Adrenal gland (tissue), 12 donors: ENCODE data around the gene CERS3. TPM values are rescaled to one million over a fixed set of nuclear protein-coding genes. Genes with fewer than 3 reads are reported as not detected.

Source experiments
- DNase-seq, 7 donors: peaks; one replicate each; pipeline ENCODE4 v3.0.0-alpha.2; 2019 to 2020
- H3K27ac ChIP-seq, 5 donors: fragments of 200-600 bp; sonication (generic) in 4 of 5; 1 replicate in 3 of 5; 2 replicates in 2 of 5; pipeline versions ENCODE4 v1.5.1 to v1.8.0; 2016 to 2020; ENCODE audit warnings: mild to moderate bottlenecking in 1 of 5
- H3K27me3 ChIP-seq: fragments of 200-600 bp; 2 replicates; pipeline ENCODE4 v1.8.0; 2021
- H3K36me3 ChIP-seq, 2 donors: fragments of 200-600 bp; replicated peaks in 1 of 2; 1 replicate in 1 of 2; 2 replicates in 1 of 2; pipeline versions ENCODE4 v1.5.1 to v1.8.0; 2018 to 2022
- H3K4me1 ChIP-seq, 2 donors: fragments of 200-600 bp; replicated peaks in 1 of 2; 1 replicate in 1 of 2; 2 replicates in 1 of 2; pipeline versions ENCODE4 v1.5.1 to v1.8.0; 2018 to 2021
- H3K4me3 ChIP-seq, 4 donors: fragments of 200-600 bp; sonication (generic) in 3 of 4; one replicate each; pipeline ENCODE4 v1.5.1; 2016 to 2018
- H3K9me3 ChIP-seq, 3 donors: fragments of 200-600 bp; sonication (generic) in 1 of 3; replicated peaks in 1 of 3; 1 replicate in 2 of 3; 2 replicates in 1 of 3; pipeline versions ENCODE4 v1.5.1 to v1.8.0; 2016 to 2021
- POLR2A ChIP-seq, 2 donors: fragments of 450-650 bp; IDR thresholded peaks; one replicate each; pipeline ENCODE4 v1.6.1; 2017; ENCODE audit warnings: antibody characterized with exemption in 2 of 2, mild to moderate bottlenecking in 2 of 2, moderate library complexity in 1 of 2
- WGBS, 4 donors: extraction: QIAGEN DNeasy Blood & Tissue Kit in 2 of 4; methylation state at CpG; one replicate each; pipeline versions ENCODE4 v1.1.5 to v1.1.7; 2013 to 2017; 5-methylcytosine and 5-hydroxymethylcytosine counted together
- intact Hi-C, 2 donors: fragments of 100-400 bp; cut with DNase I; formaldehyde crosslinking; loops; one replicate each; pipeline versions ENCODE4 v1.14.1 to v1.15.0; 2022 to 2023
- polyA plus RNA-seq, 3 donors: library from polyadenylated mRNA; stranded (reverse); fragments of 200-250 nt in 2 of 3; fragments of 350-450 nt in 1 of 3; fragmentation: Illumina TruSeq in 1 of 3; extraction: RNeasy Lipid Tissue Mini Kit (QIAGEN cat#74804) in 1 of 3; gene quantifications; one replicate each; pipeline ENCODE4 v1.2.3, GENCODE V29; 2013 to 2014
- total RNA-seq, 9 donors: library from RNA; depleted of rRNA in 4 of 9; stranded (reverse); fragments of >200 nt in 4 of 9; fragments of 120-200 nt in 1 of 9; fragmentation: NEBNext Ultra II Directional in 1 of 9; extraction: Animal tissue kit (Norgen Biotek cat#: 25700) in 1 of 9; gene quantifications; one replicate each; pipeline versions ENCODE4 v1.1.0 to v1.2.4, GENCODE V29; 2013 to 2023
- TF ChIP-seq, protein P1 (sequence below), 6 experiments: fragments of 450-650 bp in 4 of 6; fragments of 200-600 bp in 2 of 6; sonication (generic) in 1 of 6; IDR thresholded peaks; 1 replicate in 5 of 6; 2 replicates in 1 of 6; pipeline versions ENCODE4 v1.5.1 to v1.8.0; 2016 to 2021; ENCODE audit warnings: antibody characterized with exemption in 6 of 6, mild to moderate bottlenecking in 2 of 6, moderate library complexity in 1 of 6
- donor health status: healthy with polysubstance abuse.
- donor health status: Bipolar disorder and iron deficiency.
- donor health status: DM: yes; HTN: yes; CAD: no.
- donor health status: DM: no; HTN: no; CAD: no.
- donor health status: DM: no; HTN: no; CAD: no.
- donor health status: DM: yes; HTN: yes; CAD: no.

Gene CERS3
- total and polyA plus RNA-seq, 12 donors: 0.07 to 0.08 TPM; not detected in 10

DNA sequence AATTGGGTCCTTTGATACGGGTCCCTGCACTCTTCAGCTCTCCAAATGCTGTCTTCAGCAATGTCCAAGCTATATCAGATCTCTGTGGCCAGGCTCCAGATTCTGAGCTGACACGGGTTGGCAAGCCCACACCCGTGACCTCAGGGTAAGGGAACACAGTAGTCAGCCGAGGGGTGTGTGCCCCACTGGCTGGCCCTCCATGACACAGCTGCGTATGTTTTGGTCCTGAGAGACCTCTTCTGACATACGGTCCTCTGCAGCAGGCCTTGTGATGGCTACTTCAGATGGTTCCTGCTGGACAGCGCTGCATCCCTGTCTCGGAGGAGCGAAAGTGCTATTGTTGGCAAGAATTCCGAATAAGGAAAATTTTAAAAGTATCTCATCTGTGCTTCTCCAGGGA, 101.8 kb downstream of the CERS3 start:
- intact Hi-C loops: no loop called here
- DNase-seq: no peak
- no peak overlapping the region for H3K27ac ChIP-seq
- no peaks in the 10 kb centered on the region for H3K4me1 ChIP-seq
- no peaks in the 10 kb centered on the region for H3K36me3 ChIP-seq
- no peak overlapping the region for H3K4me3 ChIP-seq
- 82 to 89% (median 85%) methylated on average over 8 to 10 of the region's 10 CpGs for WGBS, 4 donors
- H3K27me3 ChIP-seq: no peaks in the 10 kb centered on the region
- H3K9me3 ChIP-seq: no peaks in the 10 kb centered on the region
- TF ChIP-seq, protein P1, sequence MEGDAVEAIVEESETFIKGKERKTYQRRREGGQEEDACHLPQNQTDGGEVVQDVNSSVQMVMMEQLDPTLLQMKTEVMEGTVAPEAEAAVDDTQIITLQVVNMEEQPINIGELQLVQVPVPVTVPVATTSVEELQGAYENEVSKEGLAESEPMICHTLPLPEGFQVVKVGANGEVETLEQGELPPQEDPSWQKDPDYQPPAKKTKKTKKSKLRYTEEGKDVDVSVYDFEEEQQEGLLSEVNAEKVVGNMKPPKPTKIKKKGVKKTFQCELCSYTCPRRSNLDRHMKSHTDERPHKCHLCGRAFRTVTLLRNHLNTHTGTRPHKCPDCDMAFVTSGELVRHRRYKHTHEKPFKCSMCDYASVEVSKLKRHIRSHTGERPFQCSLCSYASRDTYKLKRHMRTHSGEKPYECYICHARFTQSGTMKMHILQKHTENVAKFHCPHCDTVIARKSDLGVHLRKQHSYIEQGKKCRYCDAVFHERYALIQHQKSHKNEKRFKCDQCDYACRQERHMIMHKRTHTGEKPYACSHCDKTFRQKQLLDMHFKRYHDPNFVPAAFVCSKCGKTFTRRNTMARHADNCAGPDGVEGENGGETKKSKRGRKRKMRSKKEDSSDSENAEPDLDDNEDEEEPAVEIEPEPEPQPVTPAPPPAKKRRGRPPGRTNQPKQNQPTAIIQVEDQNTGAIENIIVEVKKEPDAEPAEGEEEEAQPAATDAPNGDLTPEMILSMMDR (IDR thresholded peaks at IDR 0.05): no peak
- no peak for TF ChIP-seq POLR2A (IDR thresholded peaks at IDR 0.05)

DNA sequence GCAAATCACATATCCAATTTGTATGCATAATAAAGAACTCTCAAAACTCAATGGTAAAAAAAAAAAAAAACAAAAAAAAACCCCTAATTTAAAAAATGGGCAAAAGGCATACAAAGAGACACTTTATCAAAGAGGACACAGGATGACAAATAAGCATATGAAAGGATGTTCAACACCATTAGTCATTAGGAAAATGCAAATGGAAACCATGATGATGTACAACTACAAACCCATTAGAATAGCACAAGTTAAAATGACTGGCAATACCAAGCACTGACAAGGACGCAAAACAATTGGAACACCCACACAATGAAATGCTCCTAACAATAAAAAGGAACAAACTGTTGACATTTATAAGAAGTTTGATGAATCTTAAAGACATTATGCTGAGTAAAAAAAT, 123.6 kb downstream of the CERS3 start:
- Histone ChIP-seq H3K4me1 (no peaks in the 10 kb centered on the region), H3K9me3 (no peaks in the 10 kb centered on the region), H3K4me3 (no peak overlapping the region), H3K27me3 (no peaks in the 10 kb centered on the region), H3K36me3 (no peaks in the 10 kb centered on the region), H3K27ac (no peak overlapping the region)
- intact Hi-C loops: no loop called here
- no peak for TF ChIP-seq POLR2A (IDR thresholded peaks at IDR 0.05)
- TF ChIP-seq, protein P1 (IDR thresholded peaks at IDR 0.05): no peak
- 93 to 100% (median 94%) methylated on average over 1 of the region's 1 CpG for WGBS, 4 donors
- DNase-seq: no peak

DNA sequence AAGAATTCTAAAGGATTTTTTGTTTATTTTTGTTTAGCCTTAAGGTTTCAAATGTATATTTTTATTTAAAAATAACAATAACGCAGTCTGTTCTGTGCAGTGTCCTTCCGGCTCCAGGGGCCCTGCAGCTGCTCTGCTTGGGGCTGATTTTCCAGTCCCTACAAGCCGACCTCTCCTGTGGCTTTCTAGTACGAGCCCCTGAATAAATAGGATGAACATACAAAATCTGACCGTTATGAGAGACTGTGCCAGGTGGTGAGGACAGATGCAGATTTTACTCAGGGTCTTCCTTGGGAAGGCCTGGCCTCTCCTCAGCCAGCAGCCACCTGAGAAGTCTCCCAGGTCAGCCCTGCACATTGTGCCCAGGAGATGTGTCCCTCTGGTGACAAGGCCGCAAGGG, 127.8 kb downstream of the CERS3 start:
- intact Hi-C loops: no loop called here
- Histone ChIP-seq H3K9me3 (no peaks in the 10 kb centered on the region), H3K36me3 (no peaks in the 10 kb centered on the region), H3K27ac (no peak overlapping the region), H3K27me3 (no peaks in the 10 kb centered on the region), H3K4me3 (no peak overlapping the region), H3K4me1 (no peaks in the 10 kb centered on the region)
- 78 to 92% (median 85%) methylated on average over 6 of the region's 6 CpGs for WGBS, 4 donors
- TF ChIP-seq POLR2A (IDR thresholded peaks at IDR 0.05): no peak
- TF ChIP-seq, protein P1 (IDR thresholded peaks at IDR 0.05): no peak
- no peak for DNase-seq

DNA sequence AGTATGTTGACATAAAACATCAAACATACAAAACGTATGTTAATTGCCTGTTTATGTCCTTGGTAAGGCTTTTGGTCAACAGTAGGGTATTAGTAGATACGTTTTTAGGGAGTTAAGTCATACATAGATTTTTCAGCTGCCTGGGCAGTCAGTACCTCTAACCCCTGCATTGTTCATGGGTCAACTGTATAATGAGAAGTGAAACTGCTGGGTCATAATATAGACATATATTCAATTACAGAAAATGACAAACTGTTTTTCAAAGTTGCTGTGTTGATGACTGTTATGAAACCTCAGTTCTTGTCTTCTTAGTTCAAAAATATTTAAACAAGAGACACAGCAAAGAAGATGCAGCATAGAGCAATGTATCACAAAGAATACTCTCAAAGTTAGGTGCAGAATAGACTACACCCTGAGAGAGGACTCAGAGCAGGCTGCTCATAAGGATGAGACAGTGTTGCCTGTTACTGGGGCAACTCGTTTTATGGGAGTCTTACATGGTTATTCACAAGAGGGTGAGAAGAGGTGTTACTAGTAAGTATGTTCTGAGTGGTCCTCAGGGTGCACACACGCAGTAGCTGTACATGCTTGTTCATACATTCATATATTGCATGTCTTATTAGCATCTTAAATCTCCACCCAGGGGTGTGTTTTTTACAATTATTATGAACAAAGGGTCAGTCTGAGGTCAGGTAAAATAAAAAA, 133.9 kb downstream of the CERS3 start:
- Histone ChIP-seq H3K4me3 (no peak overlapping the region), H3K4me1 (no peaks in the 10 kb centered on the region), H3K27ac (no peak overlapping the region), H3K27me3 (no peaks in the 10 kb centered on the region), H3K36me3 (no peaks in the 10 kb centered on the region), H3K9me3 (no peaks in the 10 kb centered on the region)
- DNase-seq: no peak
- WGBS, 4 donors: 46 to 62% (median 57%) methylated on average over 4 of the region's 4 CpGs
- intact Hi-C loops: no loop called here
- TF ChIP-seq, protein P1 (IDR thresholded peaks at IDR 0.05): no peak
- no peak for TF ChIP-seq POLR2A (IDR thresholded peaks at IDR 0.05)
